IPS-18c (cell line): ENCODE results near the gene ITSN1.

Experiments used
- H3K4me3 ChIP-seq: 2 replicates; pipeline ENCODE4 v1.7.0; 2013; ENCODE audit warnings: low read depth, mild to moderate bottlenecking, low read length, moderate library complexity; ENCODE audit not compliant: insufficient read depth
- H3K9me3 ChIP-seq: one replicate; pipeline ENCODE4 v1.6.1; 2013; ENCODE audit warnings: mild to moderate bottlenecking, low read length, moderate library complexity; ENCODE audit not compliant: control insufficient read depth, insufficient read depth

The ITSN1 gene

DNA sequence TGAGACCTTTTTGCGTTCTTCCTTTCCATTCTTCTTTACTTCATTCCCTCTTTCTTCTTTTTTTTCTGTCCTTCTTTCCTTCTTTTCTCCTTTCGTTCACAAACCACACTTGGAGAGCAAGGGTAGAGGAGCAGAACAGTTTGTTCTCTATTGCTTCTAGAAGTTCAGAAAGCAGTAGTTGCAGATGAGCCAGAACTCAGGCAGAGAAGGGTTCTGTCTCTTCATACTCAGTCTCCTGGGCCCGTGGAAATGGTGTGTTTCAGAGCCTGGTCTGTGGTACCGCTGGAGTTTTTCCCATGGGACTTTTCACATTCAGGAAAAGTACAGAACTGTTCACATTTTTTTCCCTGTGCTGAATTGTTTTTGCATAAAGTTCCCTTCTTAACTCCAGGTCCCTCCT is 186.3 kb downstream of the ITSN1 start:
- no peak overlapping the region for H3K4me3 ChIP-seq
- H3K9me3 ChIP-seq = no peaks in the 10 kb centered on the region

DNA sequence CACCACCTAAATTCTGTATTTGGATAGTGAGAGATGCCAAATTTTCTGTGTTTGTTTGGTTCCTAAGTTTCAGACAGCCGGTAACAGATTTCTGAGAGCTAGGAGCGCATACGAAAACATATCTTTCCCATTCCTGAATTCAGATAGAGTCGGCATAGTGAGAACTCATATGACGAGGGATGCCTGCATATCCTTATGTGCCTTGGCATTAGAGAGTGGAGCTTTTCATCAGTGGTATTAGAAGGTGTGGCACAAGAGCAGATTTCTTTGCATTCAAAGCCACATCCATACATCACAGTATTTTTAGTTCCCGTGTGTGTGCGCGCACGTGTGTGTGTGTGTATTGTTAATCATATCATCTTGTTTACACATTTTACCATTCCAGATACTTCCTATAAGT is 187.5 kb downstream of the ITSN1 start:
- Histone ChIP-seq H3K4me3 (no peak overlapping the region), H3K9me3 (no peaks in the 10 kb centered on the region)

DNA sequence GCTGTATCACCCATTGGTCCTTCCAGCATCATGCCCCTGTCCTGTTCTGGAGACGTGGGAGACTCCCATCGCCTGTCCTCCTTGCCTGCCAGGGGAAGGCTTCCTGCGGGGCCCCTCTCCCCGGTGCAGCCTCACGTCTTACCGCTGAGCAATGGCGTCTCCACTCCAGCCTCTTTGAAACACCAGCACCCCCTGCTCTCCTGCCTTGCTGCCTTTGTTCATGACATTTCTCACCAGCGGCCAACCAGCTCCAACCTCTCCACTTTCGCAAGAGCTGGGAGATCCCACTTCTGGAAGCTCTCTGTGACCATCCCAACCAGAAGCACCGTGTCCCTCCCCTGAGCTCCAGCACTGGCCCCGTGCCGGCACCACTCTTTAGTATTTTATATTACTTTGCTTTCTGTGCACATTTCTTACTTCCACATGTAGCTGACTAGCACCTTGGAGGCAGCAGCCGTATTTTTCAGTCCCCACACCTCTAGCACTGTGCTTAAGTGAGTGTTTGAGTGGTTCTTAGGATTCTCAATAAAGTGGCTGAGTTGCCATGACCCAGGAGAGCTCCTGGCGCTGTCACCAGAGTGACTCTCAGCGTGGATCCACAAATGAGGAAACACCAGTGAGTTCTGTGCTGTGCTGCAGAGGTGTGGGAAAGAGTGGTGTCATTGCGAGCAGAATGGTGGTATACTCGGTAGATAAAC is 189.8 kb downstream of the ITSN1 start:
- no peaks in the 10 kb centered on the region for H3K9me3 ChIP-seq

DNA sequence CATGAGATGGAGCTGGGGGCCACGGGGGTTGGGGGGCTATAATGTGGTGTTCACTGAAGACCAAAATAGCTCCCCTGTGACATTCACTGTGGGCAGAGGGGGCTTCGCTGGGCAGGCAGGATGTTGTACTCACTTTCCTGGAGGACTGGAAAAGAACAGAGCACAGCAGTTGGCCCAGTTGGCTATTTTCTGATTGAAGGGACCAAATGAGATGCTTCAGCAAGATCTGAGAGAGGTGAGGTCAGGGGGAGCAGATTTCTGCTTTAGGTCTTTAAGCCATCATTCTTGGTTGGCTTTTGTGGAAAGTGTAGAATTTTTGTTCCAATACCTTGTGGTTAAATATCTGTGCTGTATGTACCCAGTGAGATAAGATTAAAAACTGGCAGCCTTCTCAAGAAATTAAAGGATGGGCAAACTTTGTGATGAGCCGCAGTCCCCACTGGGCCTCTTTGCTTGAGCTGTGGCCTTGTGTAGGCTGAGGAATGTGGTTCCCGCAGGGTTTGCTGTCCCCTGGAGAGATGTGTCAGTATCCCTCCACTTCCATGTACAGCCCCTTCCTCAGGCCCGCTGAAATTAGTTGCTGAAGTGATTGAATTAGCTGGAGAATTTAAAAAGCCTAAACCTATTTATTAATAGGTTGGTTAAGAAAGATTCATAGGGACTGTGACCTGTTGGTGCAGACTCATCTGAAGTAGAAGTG is 192.7 kb downstream of the ITSN1 start:
- H3K9me3 ChIP-seq = no peaks in the 10 kb centered on the region
- H3K4me3 ChIP-seq = no peak overlapping the region

More for the DNA sequence above, 189.8 kb downstream of the ITSN1 start:
- no peak overlapping the region for H3K4me3 ChIP-seq

DNA sequence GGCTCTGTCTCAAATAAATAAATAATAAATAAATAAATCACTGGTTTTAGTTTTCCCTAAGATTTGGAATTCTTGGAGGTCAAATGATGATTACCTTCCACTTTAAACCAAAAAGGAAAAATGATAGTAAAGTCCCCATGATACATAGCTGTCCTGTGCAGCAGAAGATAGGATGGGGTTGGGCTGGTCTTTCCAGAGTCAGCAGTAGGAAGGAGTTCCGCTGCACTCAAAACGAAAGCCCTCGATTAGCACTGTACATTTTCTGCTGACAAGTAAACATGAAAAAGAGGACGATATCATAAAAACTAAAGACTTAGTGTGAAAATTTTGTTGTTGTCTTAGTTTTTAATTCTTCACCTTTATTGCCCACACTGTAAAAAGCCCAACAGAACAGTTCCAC is 193.6 kb downstream of the ITSN1 start:
- H3K9me3 ChIP-seq = no peaks in the 10 kb centered on the region
- no peak overlapping the region for H3K4me3 ChIP-seq

DNA sequence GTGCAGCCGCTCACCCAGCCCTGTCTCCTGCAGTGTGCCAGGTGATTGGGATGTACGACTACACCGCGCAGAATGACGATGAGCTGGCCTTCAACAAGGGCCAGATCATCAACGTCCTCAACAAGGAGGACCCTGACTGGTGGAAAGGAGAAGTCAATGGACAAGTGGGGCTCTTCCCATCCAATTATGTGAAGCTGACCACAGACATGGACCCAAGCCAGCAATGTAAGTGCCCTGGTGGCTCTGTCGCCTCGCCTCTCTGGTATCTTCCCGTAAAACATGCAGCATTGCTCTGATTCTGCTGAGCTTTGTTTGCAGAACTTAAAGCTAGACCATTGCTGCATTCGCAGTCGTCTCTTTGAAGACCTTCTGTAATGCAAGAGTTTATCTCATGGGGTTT is 194.1 kb downstream of the ITSN1 start:
- H3K9me3 ChIP-seq = no peaks in the 10 kb centered on the region
- no peak overlapping the region for H3K4me3 ChIP-seq

DNA sequence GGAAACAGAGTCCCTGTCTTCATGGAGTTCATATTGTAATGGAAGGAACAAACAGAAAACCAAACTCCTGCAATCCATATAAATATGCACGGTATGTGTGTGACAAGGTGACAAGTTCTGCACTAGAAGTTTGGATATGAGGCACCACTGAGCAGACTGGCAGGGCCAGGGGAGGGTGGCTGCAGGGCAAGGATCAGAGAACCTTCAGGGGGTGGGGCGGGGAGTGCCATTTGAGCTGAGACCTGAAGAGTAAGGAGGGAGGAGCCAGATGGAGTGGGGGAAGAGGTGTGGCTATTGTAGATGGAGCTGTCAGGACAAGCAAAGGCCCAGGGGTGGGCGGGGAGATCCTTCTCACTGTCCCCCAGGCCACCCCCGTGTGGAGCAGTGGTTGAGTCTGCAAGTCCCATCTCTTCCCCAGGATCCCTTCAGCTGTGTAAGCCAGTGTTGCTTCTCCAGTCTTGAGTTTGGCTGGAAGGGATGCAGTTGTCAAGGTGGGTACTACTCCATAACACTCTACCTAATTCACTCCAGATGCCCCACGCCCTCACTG is 196.9 kb downstream of the ITSN1 start:
- no peak overlapping the region for H3K4me3 ChIP-seq
- no peaks in the 10 kb centered on the region for H3K9me3 ChIP-seq

DNA sequence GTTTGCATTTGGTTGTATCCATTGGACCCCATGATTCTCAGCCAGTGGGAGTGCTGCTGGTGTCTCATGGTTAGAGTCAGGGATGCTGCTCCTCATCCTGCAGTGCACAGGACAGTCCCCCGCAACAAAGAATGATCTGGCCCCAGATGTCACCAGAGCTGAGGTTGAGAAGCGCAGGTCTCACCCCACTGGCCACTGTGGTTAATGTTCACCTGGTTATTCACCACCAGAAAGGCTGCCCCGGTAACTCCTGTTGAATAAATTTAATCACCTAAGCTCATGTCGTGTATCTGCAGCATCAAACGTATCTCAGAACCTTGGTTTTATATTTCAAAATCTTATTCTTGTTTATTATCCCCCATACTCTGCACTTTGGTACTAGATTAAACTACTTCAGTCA is 197.5 kb downstream of the ITSN1 start:
- H3K9me3 ChIP-seq = no peaks in the 10 kb centered on the region

DNA sequence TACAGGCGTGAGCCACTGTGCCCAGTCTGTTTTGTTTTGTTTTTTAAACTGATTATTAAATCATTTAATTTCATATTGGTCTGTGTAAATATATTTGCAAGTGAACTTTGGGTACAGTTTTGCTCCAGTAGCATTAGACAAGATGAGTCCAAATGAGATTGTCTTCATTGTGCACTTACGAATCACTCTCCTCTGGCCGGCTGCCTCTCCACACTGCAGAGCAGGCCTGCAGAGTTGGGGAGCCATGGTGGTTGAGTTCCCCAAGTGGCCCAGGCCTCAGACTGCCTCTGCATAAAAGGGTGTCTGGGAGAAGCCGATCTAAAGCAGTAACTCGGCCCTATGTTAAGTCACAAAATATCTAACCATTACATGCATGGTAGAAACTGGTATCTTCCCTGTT is 198.5 kb downstream of the ITSN1 start:
- Histone ChIP-seq H3K9me3 (no peaks in the 10 kb centered on the region), H3K4me3 (no peak overlapping the region)

More for the DNA sequence above, 197.5 kb downstream of the ITSN1 start:
- no peak overlapping the region for H3K4me3 ChIP-seq

DNA sequence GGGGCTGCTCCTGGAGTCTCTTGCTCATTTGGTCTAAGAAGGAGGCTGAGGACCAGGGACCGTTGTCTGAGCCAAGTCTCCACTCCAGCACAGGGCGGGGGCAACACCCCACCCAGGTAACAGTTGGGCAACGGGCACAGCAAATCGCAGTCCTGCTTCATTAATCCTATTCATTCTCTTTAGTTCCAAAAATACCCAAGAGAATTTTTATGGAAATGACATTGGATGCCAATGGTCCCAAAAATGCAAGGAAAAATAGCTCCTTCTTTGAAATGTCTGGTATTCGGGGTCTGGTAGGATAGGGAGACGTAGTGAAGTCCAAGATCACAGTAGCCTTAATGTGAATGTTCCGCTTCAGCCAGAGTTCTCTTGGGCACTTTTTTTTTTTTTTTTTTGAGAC is 199.3 kb downstream of the ITSN1 start:
- Histone ChIP-seq H3K4me3 (no peak overlapping the region), H3K9me3 (no peaks in the 10 kb centered on the region)

DNA sequence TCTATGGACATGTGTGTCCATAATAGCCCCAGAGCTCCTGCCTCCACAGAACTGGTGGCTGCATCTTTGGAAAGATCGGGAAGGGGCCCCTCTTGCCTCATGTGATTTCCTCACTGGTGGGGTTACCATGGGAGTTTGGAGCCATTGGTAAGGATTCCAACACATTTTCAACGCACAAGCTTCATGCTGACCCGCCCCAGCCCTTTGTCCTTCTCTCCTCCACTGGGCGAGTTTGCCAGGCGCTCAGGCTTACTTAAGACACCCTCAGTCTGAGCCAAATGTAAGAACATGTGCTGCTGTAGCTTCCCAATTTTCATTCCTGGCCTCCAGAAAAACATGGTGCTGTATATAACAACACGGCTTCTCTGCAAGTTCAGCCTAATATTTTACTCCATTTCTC is 200.9 kb downstream of the ITSN1 start:
- no peaks in the 10 kb centered on the region for H3K9me3 ChIP-seq

DNA sequence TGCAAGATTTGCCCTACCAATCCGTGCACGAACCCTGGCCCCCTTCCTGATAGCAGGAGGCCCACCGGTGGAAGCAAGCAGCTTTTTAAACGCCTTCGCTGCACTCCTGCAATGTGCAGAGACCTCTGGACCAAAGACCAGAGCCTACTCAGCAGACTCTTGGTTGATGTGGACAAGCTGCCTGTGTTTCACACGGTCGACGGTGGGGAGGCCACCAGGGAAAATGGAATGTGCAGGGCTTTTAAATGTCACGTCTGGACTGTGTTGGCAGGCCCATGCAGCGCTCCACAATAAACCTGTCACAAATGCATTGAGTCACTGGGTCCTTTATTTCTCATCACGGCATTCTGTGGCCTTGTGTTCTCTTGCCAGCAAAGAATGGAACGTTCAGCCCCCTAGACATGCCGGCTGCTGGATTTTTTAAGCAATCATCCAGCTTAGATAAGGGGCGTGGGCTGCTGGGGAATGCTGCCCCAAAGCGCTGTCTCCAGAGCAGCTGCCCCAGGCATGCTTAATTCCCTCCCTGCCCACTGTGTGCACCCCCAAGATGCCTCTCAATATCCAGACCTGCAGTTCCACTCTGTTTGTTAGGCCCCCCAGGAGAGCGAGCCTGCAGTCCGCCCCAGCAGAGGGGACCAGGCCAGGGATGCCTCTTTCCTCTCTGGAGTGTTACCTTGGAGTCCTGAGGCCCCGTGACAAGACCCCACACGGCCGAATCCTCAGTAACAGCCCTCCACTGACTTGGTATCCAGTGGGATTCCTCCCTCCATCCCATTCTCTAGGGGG is 202.0 kb downstream of the ITSN1 start:
- Histone ChIP-seq H3K9me3 (no peaks in the 10 kb centered on the region), H3K4me3 (no peak overlapping the region)

More for the DNA sequence above, 200.9 kb downstream of the ITSN1 start:
- H3K4me3 ChIP-seq = no peak overlapping the region

DNA sequence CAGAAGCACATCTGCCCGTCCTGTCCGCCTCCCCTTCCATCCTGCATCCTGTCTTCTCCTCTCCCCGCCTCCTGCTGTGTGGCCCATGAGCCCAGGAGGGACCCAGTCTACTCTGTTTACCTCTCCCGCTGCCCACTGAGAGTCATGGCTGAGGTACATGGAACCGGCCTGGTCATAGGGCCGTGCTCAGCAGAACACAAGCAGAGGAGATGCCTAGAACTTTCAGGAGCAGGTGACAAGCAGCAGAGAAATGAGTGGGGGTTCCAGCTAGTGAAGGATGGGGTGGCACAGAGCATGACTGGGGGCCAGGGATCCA is 202.5 kb downstream of the ITSN1 start:
- H3K9me3 ChIP-seq = no peaks in the 10 kb centered on the region
- H3K4me3 ChIP-seq = no peak overlapping the region

DNA sequence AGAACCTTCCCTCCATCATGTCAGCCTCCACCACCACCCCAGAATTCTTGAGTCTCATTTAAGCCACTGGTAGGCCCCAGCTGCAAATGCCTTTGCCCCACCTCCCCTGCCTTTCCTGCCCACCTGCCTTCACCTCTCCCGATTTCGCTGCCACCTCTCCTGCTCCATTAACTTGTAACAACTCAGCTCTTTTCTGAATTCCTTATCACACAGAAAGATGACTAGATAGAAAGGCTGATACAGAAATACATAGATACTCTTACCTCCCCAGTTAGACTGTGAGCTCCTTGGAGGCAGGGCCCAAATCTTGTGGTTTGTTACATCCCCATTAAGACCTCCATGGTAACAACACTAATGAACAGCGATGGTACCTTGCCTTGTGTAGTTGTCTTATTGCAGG is 203.8 kb downstream of the ITSN1 start:
- H3K4me3 ChIP-seq = no peak overlapping the region
- H3K9me3 ChIP-seq = no peaks in the 10 kb centered on the region

DNA sequence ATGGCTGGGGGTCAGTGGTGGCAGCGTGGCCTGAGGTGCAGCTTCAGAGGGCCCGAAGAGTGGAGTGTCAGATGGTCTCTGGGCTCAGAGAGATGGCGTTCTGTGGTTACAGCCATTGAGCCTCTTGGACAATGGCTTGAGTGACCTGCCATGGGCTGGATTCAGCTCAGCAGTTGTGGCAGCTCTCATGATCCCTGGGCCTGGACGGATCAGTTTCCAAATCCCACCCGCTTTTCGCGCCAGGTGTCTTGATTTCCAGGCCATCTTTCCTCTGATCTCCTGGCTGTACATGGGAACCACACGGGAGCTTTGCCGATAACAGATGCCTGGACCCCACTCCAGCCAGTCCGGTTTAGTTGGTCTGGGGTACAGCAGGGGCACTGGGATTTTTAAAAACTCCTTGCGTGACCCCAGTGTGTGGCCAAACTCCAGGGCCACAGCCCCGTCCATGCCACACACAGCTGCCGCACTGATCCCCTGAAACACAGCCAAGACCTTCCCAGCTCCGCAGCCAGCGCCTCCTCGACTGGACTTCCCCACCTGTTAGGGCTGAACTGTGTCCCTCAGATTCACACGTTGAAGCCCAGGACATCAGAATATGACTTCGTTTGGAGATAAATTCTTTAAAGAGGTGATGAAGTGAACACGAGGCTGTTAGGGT is 205.4 kb downstream of the ITSN1 start:
- no peak overlapping the region for H3K4me3 ChIP-seq
- no peaks in the 10 kb centered on the region for H3K9me3 ChIP-seq

DNA sequence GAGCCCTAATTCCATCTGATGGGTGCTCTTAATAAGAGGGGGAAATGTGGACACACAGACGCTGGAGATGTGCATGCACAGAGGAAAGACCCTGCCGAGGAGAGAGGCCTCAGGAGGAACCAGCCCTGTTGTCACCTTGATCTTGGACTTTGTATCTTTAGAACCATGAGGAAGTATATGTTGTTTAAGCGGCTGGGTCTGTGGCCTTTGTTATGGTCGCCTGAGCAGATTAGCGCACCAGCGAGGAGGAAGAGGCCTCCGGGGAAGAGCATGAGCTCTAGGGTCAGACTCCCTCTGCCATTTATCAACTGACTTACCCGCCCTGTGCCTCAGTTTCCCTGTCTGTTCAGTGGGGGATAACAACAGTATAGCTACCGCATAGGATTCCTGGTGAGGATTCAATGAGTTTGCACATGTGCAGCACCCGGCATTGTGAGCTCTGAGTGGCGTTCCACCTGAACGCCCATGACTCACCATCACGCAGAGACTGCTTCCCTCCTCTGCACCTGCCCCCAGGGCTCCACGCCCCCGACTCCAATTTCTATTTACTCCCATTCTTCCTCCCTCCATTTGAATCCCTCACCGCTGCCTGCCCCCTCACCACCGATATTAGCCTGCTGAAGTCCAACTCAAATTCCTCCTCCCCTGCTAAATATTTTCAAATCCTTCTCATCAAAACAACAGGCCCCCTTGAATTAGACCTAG is 206.1 kb downstream of the ITSN1 start:
- no peaks in the 10 kb centered on the region for H3K9me3 ChIP-seq
- no peak overlapping the region for H3K4me3 ChIP-seq

DNA sequence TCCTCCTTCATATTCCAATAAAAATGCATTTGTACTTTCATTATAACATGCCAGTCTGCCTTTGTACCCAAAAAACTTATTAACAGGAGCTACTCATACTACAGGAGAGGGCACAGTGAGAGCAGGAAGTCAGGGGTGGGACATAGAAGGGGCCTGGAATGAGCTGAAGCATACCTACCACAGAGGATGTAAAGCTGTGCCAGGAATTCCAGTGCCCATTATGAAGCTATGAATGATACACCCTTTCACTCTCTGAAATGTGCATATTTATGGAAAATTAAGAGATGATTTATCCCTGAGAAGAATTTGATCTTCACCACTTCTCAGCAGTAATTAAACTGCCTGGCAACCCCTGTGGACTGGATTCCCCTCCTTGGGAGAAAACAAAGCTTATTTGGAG is 207.5 kb downstream of the ITSN1 start:
- H3K9me3 ChIP-seq = no peaks in the 10 kb centered on the region
- H3K4me3 ChIP-seq = no peak overlapping the region
